Measurements from ENCODE around the gene RABGAP1.
A peak's percentile ranks its signal among the peaks of the same experiment; 100 is the strongest.

The RABGAP1 gene

DNA sequence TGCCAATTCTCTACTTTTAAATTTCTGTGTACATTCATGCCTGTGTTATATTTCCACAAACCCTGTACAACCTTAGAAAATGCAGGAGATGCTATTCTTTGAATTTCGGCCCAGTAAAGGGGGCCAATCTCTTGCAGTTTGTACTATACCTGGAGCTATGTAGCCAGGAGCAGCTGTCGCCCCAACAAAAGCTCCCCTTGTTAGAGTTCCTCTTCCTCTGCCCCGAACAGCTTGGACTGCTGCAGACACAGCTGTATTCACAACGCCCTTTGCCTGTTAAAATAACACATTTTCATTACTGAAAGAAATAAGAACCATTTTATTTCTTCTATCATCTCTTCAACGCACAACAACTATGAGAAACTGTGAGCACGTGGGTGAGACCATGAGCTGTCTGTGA, 191.9 kb downstream of the RABGAP1 start:
- Histone ChIP-seq H3K4me2 (ENCODE audit: low read depth, low read length) (no peak overlapping the region), H3K79me2 (ENCODE audit: low read length) (no peaks in the 10 kb centered on the region), H3K27ac (ENCODE audit: low read length) (no peak overlapping the region), H3K9me2 (replicated peaks; ENCODE audit: insufficient read depth, low read length) (no peaks in the 10 kb centered on the region), H3K36me3 (replicated peaks; ENCODE audit: insufficient read depth, low read length) (no peaks in the 10 kb centered on the region), H4K20me1 (ENCODE audit: insufficient read depth, low read length) (no peaks in the 10 kb centered on the region), H2AFZ (ENCODE audit: low read length) (no peak overlapping the region), H3K9ac (ENCODE audit: low read length) (no peak overlapping the region), H3F3A (ENCODE audit: insufficient read depth, low read length) (no peaks in the 10 kb centered on the region), H3K4me3 (ENCODE audit: low read length) (no peak overlapping the region), H3K27me3 (replicated peaks; ENCODE audit: insufficient read depth, low read length) (no peaks in the 10 kb centered on the region), H3K9me3 (replicated peaks; ENCODE audit: insufficient read depth, low read length) (no peaks in the 10 kb centered on the region), H3K4me1 (ENCODE audit: low read length) (peaks cover 6% of the 10 kb centered on the region)
- no peak for TF ChIP-seq EZH2 (optimal IDR thresholded peaks at IDR 0.05; ENCODE audit: low read depth, low read length)
- TF ChIP-seq, protein P1, sequence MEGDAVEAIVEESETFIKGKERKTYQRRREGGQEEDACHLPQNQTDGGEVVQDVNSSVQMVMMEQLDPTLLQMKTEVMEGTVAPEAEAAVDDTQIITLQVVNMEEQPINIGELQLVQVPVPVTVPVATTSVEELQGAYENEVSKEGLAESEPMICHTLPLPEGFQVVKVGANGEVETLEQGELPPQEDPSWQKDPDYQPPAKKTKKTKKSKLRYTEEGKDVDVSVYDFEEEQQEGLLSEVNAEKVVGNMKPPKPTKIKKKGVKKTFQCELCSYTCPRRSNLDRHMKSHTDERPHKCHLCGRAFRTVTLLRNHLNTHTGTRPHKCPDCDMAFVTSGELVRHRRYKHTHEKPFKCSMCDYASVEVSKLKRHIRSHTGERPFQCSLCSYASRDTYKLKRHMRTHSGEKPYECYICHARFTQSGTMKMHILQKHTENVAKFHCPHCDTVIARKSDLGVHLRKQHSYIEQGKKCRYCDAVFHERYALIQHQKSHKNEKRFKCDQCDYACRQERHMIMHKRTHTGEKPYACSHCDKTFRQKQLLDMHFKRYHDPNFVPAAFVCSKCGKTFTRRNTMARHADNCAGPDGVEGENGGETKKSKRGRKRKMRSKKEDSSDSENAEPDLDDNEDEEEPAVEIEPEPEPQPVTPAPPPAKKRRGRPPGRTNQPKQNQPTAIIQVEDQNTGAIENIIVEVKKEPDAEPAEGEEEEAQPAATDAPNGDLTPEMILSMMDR (IDR thresholded peaks at IDR 0.05; ENCODE audit: low read length) = no peak
- no peak for DNase-seq

DNA sequence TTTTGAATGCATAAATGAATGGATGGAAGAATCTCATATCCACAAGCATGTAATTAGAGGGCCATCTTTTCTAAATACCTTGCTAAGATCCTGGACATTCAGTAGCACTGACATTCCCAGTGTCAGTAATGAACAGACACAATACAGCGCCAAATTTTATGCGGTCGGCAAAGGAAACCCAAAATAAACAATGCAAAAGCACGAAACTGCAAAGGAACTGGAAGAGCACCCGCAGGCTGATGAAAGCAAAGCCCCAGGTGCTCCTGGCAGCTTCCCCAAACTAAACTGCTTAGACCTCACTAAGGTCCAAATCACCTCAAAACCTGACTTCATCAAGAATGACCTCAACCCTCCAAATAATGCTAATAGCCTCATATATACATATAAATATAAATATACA, 194.6 kb downstream of the RABGAP1 start:
- Histone ChIP-seq H3K27me3 (replicated peaks; ENCODE audit: insufficient read depth, low read length) (no peaks in the 10 kb centered on the region), H3K9me2 (replicated peaks; ENCODE audit: insufficient read depth, low read length) (no peaks in the 10 kb centered on the region), H3K27ac (ENCODE audit: low read length) (no peak overlapping the region; the same call in 1 of the 2 replicates), H3K79me2 (ENCODE audit: low read length) (peaks cover 8% of the 10 kb centered on the region), H4K20me1 (ENCODE audit: insufficient read depth, low read length) (no peaks in the 10 kb centered on the region), H3K9me3 (replicated peaks; ENCODE audit: insufficient read depth, low read length) (no peaks in the 10 kb centered on the region), H3K4me3 (ENCODE audit: low read length) (no peak overlapping the region), H3K4me1 (ENCODE audit: low read length) (peaks cover 25% of the 10 kb centered on the region), H3K4me2 (ENCODE audit: low read depth, low read length) (no peak overlapping the region), H2AFZ (ENCODE audit: low read length) (no peak overlapping the region), H3F3A (ENCODE audit: insufficient read depth, low read length) (0 out of 2 replicates have a peak, but pooled peaks cover 4% of the 10 kb centered on the region), H3K9ac (ENCODE audit: low read length) (no peak overlapping the region), H3K36me3 (replicated peaks; ENCODE audit: insufficient read depth, low read length) (no peaks in the 10 kb centered on the region)
- DNase-seq = peak; percentile 40
- TF ChIP-seq EZH2phosphoT487 (IDR thresholded peaks at IDR 0.05; ENCODE audit: low read length) (no peak), EZH2 (optimal IDR thresholded peaks at IDR 0.05; ENCODE audit: low read depth, low read length) (no peak)
- TF ChIP-seq, protein P1 (IDR thresholded peaks at IDR 0.05; ENCODE audit: low read length) = no peak

DNA sequence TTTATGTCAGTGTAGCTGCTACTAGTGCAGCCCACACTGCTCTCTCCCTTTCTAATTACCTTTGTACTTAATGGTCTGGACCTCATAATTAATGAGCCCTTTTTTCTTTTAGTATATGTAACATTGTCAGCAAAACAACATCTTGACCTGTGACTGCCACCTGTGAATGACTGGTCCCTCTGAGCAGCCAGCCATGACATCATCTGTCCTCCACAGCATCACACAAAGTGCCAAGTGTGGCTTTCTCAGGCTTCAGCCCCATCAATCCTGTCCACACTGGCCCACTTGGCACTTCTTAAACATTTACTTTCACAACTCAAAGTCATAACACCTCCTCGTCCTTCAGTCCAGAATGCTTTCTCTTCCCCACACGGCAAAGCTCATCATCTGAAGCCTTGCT, 197.3 kb downstream of the RABGAP1 start:
- Histone ChIP-seq H3K4me2 (ENCODE audit: low read depth, low read length) (no peak overlapping the region), H3K27me3 (replicated peaks; ENCODE audit: insufficient read depth, low read length) (no peaks in the 10 kb centered on the region), H4K20me1 (ENCODE audit: insufficient read depth, low read length) (no peaks in the 10 kb centered on the region), H3K9me2 (replicated peaks; ENCODE audit: insufficient read depth, low read length) (no peaks in the 10 kb centered on the region), H3K4me3 (ENCODE audit: low read length) (no peak overlapping the region), H2AFZ (ENCODE audit: low read length) (no peak overlapping the region), H3K27ac (ENCODE audit: low read length) (peak overlapping the region; percentile 24; the same call in 1 of the 2 replicates), H3F3A (ENCODE audit: insufficient read depth, low read length) (0 out of 2 replicates have a peak, but pooled peaks cover 4% of the 10 kb centered on the region), H3K79me2 (ENCODE audit: low read length) (peaks cover 8% of the 10 kb centered on the region), H3K9me3 (replicated peaks; ENCODE audit: insufficient read depth, low read length) (no peaks in the 10 kb centered on the region), H3K36me3 (replicated peaks; ENCODE audit: insufficient read depth, low read length) (no peaks in the 10 kb centered on the region), H3K9ac (ENCODE audit: low read length) (no peak overlapping the region), H3K4me1 (ENCODE audit: low read length) (peaks cover 25% of the 10 kb centered on the region)
- DNase-seq = peak; percentile 32
- TF ChIP-seq EZH2 (optimal IDR thresholded peaks at IDR 0.05; ENCODE audit: low read depth, low read length) (no peak), EZH2phosphoT487 (IDR thresholded peaks at IDR 0.05; ENCODE audit: low read length) (no peak)
- TF ChIP-seq, protein P1 (IDR thresholded peaks at IDR 0.05; ENCODE audit: low read length) = no peak
